SU-DHL-6 (cell line): Measurements from ENCODE around the gene TET2.

Source experiments
- EZH2phosphoT487 ChIP-seq: fragments of 200-600 bp; sonication (generic), shearing (Covaris generic); conservative IDR thresholded peaks from 2 replicates; pipeline ENCODE4 v1.6.1; 2018; ENCODE audit warnings: mild to moderate bottlenecking, antibody characterized with exemption, low read length, moderate library complexity, mixed read lengths
- TF ChIP-seq, protein P1 (sequence below): fragments of 200-600 bp; sonication (generic); IDR thresholded peaks from one replicate; pipeline ENCODE4 v1.5.1; 2017; ENCODE audit warnings: antibody characterized with exemption, mild to moderate bottlenecking, low read length, moderate library complexity; ENCODE audit not compliant: insufficient read depth, poor library complexity, severe bottlenecking

DNA sequence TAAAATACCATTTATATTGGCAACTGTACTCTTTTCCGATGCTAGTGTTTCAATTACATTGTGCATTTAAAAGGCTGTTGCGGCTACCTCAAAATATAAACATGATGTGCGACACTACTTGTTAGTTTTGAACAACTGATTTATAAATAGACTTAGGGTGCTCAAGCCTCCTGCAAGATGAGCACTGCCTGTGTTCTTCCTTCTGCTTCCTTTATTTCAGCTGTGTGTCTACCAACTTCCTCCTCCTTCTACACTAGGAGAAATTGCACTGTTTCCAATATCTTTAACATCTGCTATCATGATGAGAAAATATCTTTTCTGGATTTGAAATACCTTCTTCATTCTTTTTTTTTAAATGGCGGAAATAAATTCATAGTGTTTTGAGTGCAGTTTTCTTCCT lies 24.0 kb downstream of the TET2 start:
- TF ChIP-seq, protein P1, sequence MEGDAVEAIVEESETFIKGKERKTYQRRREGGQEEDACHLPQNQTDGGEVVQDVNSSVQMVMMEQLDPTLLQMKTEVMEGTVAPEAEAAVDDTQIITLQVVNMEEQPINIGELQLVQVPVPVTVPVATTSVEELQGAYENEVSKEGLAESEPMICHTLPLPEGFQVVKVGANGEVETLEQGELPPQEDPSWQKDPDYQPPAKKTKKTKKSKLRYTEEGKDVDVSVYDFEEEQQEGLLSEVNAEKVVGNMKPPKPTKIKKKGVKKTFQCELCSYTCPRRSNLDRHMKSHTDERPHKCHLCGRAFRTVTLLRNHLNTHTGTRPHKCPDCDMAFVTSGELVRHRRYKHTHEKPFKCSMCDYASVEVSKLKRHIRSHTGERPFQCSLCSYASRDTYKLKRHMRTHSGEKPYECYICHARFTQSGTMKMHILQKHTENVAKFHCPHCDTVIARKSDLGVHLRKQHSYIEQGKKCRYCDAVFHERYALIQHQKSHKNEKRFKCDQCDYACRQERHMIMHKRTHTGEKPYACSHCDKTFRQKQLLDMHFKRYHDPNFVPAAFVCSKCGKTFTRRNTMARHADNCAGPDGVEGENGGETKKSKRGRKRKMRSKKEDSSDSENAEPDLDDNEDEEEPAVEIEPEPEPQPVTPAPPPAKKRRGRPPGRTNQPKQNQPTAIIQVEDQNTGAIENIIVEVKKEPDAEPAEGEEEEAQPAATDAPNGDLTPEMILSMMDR, result no peak
- TF ChIP-seq EZH2phosphoT487, result no peak
